NCI-H82 treated with DMSO at 0.1 percent for 48 hours (cell line): ENCODE data around the gene LY9.
"Not testable (repeated sequence)": the region's sequence is repeated elsewhere in the genome, so short reads cannot be mapped to it uniquely, and the experiment has no call there.

ENCODE experiments used
- DNase-seq: peaks from one replicate; lab custom pipeline; 2025; ENCODE audit not compliant: unreplicated experiment; lab: John Stamatoyannopoulos, UW

Gene LY9

GRCh38 chr1:160863774-160864131 lies 67.8 kb downstream of the LY9 start:
- no peak for DNase-seq

DNA sequence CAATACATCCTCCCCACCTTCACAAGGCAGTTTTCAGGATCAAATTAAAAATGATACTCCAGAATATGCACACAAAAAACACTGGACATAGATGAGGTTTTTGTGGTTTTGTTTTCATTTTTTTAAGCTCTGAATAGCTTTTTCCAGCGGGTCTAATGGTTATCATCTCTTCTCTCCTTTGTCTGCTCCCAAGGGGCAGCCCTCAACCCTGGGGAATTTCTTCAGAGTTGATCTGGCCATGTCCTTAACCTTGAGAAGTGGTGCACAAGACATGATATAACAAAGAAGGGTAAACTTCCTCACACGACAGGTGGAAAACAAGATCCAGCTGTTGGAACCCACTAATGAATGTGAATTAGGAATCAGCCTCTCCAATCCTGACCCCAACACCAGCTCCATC lies 68.2 kb downstream of the LY9 start:
- no peak for DNase-seq

DNA sequence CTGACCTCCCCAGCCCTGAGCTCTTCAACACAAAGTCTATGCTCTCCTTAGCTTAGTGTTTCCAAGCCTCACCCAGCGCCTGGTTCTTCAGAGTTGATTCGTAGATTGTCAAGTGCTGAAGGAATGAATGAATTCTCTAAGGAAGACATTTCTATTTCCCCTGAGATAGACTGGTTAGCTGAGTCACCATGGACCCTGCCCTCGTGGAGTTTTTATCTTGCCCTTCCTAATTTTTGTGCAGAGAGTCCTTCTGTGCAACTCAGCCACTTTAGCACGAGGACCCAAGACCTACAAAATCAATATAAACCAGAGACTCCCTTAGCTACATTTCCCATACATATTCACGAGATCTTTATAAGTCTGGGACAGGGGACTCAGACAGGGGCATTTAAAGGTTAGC lies 69.4 kb downstream of the LY9 start:
- no peak for DNase-seq

GRCh38 chr1:160866001-160866694 lies 70.2 kb downstream of the LY9 start:
- DNase-seq = no peak

- DNase-seq = no peak
Measured at GRCh38 chr1:160866695-160867260, 70.8 kb downstream of the LY9 start.

GRCh38 chr1:160867651-160868050 lies 71.7 kb downstream of the LY9 start:
- not testable (repeated sequence) for DNase-seq

GRCh38 chr1:160868141-160868540 lies 72.2 kb downstream of the LY9 start:
- DNase-seq = no peak

- no peak for DNase-seq
Measured at GRCh38 chr1:160874935-160875334, 79.0 kb downstream of the LY9 start.

DNA sequence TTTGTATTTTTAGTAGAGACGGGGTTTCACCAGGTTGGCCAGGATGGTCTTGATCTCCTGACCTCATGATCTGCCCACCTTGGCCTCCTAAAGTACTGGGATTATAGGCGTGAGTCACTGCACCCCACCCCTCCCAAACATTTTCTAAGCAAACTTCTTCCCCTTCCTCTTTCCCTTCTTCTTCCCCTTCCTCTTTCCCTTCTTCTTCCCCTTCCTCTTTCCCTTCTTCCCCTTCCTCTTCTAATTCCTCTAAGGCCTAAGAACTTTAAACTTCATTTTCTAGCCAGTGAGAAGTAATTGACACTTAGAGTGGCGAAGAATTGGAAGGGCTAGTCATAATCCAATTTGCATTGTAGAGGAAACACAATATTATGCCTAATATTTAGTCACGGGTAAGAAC lies 79.6 kb downstream of the LY9 start:
- not testable (repeated sequence) for DNase-seq

- DNase-seq = no peak
Measured at GRCh38 chr1:160876311-160876710, 80.3 kb downstream of the LY9 start.

DNA sequence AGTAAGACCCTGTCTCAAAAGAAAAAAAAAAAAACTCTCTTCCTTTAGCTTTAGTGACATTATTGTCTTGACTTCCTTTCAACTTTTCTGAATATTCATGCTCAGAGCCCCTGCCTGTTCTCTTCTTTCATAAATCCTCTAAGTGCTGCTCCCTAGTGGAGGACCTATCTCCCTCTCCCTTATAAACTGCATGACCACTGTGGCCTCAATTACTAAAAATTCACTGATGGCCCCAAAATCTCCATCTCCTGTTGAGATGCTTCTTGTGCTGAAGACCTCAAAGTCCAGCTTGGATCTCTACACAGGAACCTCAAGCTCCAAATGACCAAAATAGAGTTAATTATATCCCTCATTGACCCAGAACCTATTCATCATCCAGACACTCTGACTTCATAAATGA lies 81.2 kb downstream of the LY9 start:
- no peak for DNase-seq
